BLaER1 (cell line): Measurements from ENCODE around the gene CD79B.

Experiments
- H3K27ac ChIP-seq: shearing (Covaris generic); formaldehyde crosslinking; 2 replicates; pipeline ENCODE4 v1.8.1; 2022
- H3K27me3 ChIP-seq: shearing (Covaris generic); formaldehyde crosslinking; 2 replicates; pipeline ENCODE4 v1.8.1; 2022
- H3K36me3 ChIP-seq: shearing (Covaris generic); formaldehyde crosslinking; 2 replicates; pipeline ENCODE4 v1.8.1; 2022
- H3K4me1 ChIP-seq: shearing (Covaris generic); formaldehyde crosslinking; 2 replicates; pipeline ENCODE4 v1.8.1; 2022
- H3K4me2 ChIP-seq: shearing (Covaris generic); formaldehyde crosslinking; 2 replicates; pipeline ENCODE4 v1.8.1; 2022
- H3K4me3 ChIP-seq: shearing (Covaris generic); formaldehyde crosslinking; 2 replicates; pipeline ENCODE4 v1.8.1; 2022
- H3K9ac ChIP-seq: shearing (Covaris generic); formaldehyde crosslinking; 2 replicates; pipeline ENCODE4 v1.8.1; 2022
- H3K9me3 ChIP-seq: shearing (Covaris generic); formaldehyde crosslinking; 2 replicates; pipeline ENCODE4 v1.8.1; 2022
- H4K20me1 ChIP-seq: shearing (Covaris generic); formaldehyde crosslinking; 2 replicates; pipeline ENCODE4 v1.8.1; 2022
- Cebpa-rat ChIP-seq: shearing (Covaris generic); IDR thresholded peaks from 2 replicates; pipeline ENCODE4 v1.8.1; 2022

CD79B gene

DNA sequence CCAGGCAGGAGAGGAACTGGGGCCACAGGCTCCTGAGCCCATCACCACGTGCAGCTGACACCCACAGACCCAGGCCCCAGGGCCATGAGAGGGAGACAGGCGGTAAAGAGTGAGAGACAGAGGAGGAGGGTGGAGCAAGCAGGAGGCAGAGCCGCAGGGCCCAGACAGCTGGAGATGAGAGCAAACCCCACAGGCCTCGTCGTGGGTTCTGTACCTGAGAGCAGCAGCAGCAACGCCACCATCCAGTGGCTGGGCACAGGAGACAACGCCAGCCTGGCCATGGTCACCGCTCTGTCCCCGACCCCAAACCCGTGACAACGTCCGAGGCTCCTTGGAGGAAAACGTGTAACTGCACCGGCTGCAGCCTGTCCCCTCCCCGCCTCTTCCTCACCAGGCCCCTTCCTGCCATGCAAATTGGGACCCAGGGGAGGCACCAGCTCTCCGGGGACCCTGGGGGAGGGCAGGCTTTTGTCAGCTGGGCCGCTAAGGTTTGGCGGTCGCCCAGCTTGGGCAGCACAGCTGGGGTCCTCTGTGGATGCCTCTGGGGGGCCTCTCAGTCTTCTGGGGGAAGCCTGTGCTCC lies at the start of gene CD79B:
Gene CD79B, minus strand, starts transcription at position 351 of the 581 bp plus-strand sequence. Its CDS starts 70 bp downstream, at position 281.
- Histone ChIP-seq H3K27me3 (no peaks in the 10 kb centered on the region), H3K4me3 (peak within 1 kb of the TSS; percentile 90), H3K9ac (peak within 1 kb of the TSS; percentile 94), H3K4me2 (peak within 1 kb of the TSS; percentile 99), H4K20me1 (peaks cover 39% of the 10 kb centered on the region), H3K4me1 (peaks cover 88% of the 10 kb centered on the region), H3K9me3 (no peaks in the 10 kb centered on the region), H3K27ac (peak within 1 kb of the TSS; percentile 97), H3K36me3 (peaks cover 30% of the 10 kb centered on the region)
- no peak for TF ChIP-seq Cebpa-rat

DNA sequence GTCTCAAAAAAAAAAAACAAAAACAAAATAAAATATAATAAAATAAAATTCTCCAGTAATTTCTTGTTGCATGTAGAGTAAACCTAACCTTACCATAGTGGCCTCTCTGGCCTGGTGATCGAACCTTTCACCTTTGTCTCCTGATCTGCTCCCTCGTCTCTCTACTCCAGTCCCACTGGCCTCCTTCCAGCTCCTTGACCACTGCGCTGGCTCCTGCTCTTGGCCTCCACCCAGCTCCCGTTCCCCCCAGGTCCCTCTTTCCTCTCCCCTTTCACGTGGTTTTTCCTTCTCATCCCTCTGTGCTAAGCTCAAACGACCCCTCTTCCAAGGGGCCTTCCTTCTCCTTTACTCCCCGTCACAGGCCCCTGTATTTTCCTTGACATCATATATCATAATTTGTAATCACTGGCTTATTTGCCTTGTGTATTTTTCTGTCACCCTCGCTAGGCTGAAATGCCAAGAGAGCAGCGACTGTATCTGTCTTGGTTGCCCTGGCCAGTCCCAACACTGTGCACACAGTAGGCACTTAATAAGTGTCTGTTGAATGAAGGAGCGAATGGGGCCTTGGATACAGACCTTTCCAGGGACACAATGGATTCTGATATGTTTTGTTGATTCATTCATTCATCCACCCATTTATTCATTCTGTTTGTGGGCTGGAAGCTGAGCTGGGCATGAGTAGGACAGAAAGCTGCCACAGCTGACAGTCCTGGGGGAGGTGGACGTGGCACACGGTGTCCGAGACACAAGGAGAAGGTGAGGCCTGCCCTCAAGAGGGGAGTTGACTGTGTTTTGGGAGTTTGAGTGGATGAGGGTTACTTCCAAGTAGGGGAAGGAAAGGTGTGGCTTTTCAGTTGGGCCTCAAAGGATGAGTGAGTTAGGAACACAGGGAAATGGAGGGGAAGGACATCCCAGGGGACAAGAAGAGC lies 46.4 kb upstream of the CD79B start:
- Histone ChIP-seq H3K27me3 (no peaks in the 10 kb centered on the region), H3K4me2 (peak overlapping the region; percentile 80), H3K27ac (peak overlapping the region; percentile 82), H3K9ac (peak overlapping the region; percentile 56), H3K4me1 (peaks cover 73% of the 10 kb centered on the region), H3K9me3 (peaks cover 22% of the 10 kb centered on the region), H4K20me1 (no peaks in the 10 kb centered on the region), H3K36me3 (no peaks in the 10 kb centered on the region), H3K4me3 (no peak overlapping the region)
- TF ChIP-seq Cebpa-rat, result no peak

DNA sequence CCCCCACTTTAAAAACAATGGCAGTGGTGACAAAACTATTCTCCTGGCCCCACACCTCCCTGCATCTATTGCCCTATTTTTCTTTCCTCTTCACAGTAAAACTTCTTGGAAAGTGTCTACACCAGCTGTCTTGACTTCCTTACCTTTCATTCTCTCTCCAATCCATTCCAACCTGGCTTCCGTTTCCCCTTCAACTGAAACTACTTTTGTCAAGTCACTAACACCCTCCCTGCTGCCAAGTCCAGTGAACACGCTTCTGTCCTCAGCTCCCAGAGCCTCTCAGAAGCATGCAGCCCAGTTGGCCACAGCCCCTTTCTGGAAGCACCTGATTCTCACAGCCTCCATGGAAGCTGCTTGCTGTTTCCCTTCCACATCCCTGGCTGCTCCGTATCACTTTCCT lies 44.6 kb upstream of the CD79B start:
- no peak for TF ChIP-seq Cebpa-rat

DNA sequence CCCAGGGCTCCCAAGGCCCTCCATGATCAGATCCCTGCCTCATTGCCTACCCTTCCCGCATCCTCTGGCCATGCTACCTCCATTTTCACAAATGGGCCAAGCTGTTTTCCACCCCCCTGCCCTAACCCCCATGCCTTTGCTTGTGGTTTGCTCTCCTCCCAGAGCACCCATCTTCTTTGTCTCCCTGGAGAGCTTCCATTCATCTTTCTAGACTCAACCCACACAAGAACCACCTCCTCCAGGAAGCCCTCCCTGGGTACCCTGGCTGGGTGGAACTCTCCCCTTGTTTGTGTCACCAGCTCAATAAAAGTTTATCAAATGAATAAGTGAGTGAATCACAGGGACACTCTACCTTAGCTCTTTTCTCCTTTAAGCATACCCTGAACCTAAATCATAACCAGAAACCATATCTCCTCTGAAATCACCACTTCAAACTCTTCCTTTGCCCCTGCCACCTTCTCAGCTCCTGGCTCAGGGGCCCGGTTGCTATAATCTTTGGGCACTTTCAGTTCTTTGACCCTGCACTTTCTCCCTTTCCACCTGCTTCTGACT lies 43.5 kb upstream of the CD79B start:
- no peak for TF ChIP-seq Cebpa-rat
- Histone ChIP-seq H3K9me3 (no peaks in the 10 kb centered on the region), H4K20me1 (no peaks in the 10 kb centered on the region), H3K27me3 (no peaks in the 10 kb centered on the region), H3K4me1 (peaks cover 67% of the 10 kb centered on the region), H3K9ac (no peak overlapping the region), H3K36me3 (no peaks in the 10 kb centered on the region), H3K4me2 (peak overlapping the region; percentile 39), H3K4me3 (no peak overlapping the region), H3K27ac (no peak overlapping the region)

More for the DNA sequence above, 44.6 kb upstream of the CD79B start:
- H3K27me3 ChIP-seq, result no peaks in the 10 kb centered on the region
- H3K4me3 ChIP-seq, result no peak overlapping the region
- peaks cover 67% of the 10 kb centered on the region for H3K4me1 ChIP-seq
- H3K9me3 ChIP-seq, result peaks cover 8% of the 10 kb centered on the region
- H3K9ac ChIP-seq, result no peak overlapping the region
- H4K20me1 ChIP-seq, result no peaks in the 10 kb centered on the region
- no peaks in the 10 kb centered on the region for H3K36me3 ChIP-seq
- peak overlapping the region; percentile 39 for H3K4me2 ChIP-seq
- H3K27ac ChIP-seq, result no peak overlapping the region

DNA sequence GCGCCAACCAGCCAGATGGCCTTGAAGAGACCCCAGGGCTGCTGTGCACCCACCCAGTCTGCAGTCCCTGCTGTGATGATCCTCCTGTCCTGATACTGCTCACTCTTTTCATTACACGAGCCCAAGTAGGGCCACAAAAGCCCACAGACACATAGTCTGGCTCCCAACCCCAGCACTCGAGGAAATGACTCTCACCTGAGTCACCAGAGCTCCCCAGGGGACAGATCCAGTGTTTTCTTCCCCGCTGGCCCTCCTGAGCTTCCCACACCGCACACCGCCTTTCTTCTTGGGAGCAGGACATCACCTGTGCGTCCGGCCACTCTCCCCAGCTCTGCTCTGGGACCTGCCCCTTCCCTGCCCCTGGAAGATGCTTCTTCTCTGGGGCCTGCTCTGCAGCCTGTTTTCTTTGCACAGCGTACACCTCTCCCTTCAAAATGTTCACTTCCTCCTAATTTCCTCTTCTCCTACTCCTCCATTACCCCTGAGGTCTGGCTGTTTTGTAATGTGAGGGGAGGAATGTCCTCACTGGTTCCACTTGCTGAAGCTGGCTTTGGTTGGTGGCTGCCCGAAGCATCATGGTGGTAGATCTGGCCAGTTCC lies 42.6 kb upstream of the CD79B start:
- Histone ChIP-seq H3K4me1 (peaks cover 63% of the 10 kb centered on the region), H3K4me3 (no peak overlapping the region), H3K27ac (no peak overlapping the region), H3K27me3 (no peaks in the 10 kb centered on the region), H3K9ac (no peak overlapping the region), H4K20me1 (no peaks in the 10 kb centered on the region), H3K36me3 (no peaks in the 10 kb centered on the region), H3K9me3 (no peaks in the 10 kb centered on the region), H3K4me2 (peak overlapping the region; percentile 39)
- TF ChIP-seq Cebpa-rat, result no peak

DNA sequence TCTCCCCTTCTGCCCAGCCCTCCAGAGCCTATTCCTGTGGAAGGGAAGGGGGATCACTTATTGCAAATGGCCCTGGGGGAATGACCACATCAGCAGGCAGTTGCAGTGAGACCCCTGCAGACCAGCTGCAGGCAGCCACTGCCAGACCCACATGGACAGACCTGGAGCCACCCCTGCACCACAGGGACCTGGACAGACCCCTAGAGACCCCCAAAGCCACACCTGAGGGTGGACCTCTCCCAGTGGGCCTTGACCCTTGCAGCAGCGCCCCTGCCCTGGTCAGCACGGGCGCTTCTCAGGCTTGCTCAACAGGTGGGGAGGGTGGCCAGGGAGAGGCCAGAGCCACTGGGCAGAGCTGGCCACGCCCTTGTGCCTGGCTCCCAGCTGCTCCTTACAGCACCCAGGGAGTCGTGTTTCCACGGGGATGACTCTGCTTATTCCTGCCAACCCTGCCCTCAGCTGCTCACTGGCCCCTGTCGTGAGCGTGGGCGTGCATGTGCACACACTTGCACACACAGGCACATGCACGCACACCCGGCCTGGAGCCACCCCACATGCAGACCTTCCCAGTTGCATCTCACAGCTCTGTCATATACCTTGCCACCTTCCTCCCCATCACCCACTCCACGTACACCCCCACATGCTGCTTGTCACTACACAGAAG lies 41.9 kb upstream of the CD79B start:
- no peaks in the 10 kb centered on the region for H3K9me3 ChIP-seq
- H3K36me3 ChIP-seq, result no peaks in the 10 kb centered on the region
- TF ChIP-seq Cebpa-rat, result no peak
- no peak overlapping the region for H3K4me3 ChIP-seq
- no peaks in the 10 kb centered on the region for H3K27me3 ChIP-seq
- peak overlapping the region; percentile 39 for H3K4me2 ChIP-seq
- no peak overlapping the region for H3K27ac ChIP-seq
- no peaks in the 10 kb centered on the region for H4K20me1 ChIP-seq
- H3K9ac ChIP-seq, result no peak overlapping the region
- peaks cover 57% of the 10 kb centered on the region for H3K4me1 ChIP-seq

DNA sequence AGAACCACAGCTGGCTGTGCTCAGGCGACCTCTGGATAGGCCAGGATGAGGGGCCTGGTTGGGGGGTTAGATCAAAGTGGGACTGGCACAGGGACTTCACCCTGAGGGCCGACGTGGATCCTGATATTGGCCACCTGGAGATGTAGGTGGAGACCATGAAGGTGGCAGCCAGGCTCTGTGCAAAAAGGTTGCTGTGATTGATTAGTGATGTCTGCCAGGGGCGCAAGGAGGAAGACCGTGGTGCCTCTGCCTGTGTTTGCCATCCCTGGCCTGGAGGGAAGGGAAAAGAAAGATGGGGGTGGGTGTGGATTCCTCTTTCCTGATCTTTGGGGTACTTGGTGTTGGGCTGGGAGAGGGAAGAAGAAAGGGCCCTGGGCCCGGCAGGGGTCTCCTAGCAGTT lies 41.1 kb upstream of the CD79B start:
- no peak overlapping the region for H3K4me3 ChIP-seq
- no peak overlapping the region for H3K9ac ChIP-seq
- no peaks in the 10 kb centered on the region for H4K20me1 ChIP-seq
- H3K36me3 ChIP-seq, result no peaks in the 10 kb centered on the region
- H3K4me1 ChIP-seq, result peaks cover 49% of the 10 kb centered on the region
- H3K4me2 ChIP-seq, result no peak overlapping the region
- no peak overlapping the region for H3K27ac ChIP-seq
- no peaks in the 10 kb centered on the region for H3K27me3 ChIP-seq
- H3K9me3 ChIP-seq, result no peaks in the 10 kb centered on the region
- no peak for TF ChIP-seq Cebpa-rat

DNA sequence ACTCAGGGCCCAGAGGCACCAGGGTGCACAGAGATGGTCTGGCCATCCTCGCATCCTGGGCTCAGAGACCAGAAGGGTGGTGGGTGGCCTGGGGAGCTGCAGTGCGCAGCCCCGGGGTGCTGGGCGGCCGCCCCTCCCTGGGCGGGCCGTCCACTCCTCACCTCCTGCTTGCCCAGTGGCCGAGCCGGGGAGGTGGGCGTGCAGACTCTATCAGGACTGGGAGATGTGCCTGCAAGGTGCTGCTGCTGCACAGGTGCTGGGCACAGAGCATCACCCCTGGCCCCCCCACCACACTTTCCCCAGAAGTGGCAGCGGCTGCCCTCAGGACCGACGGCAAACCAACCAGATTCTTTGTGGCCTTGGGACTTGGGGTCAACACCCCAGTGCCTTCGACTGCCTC lies 40.7 kb upstream of the CD79B start, which contains the start of gene SCN4A:
Gene SCN4A, minus strand, starts transcription at position 123 of the 400 bp plus-strand sequence. Its CDS starts 77 bp downstream, at position 46.
- H3K4me2 ChIP-seq, result peak within 1 kb of the TSS; percentile 39; the same call in 1 of the 2 replicates
- no peaks in the 10 kb centered on the region for H3K36me3 ChIP-seq
- peaks cover 44% of the 10 kb centered on the region for H3K4me1 ChIP-seq
- no peak within 1 kb of the TSS for H3K4me3 ChIP-seq
- H3K9me3 ChIP-seq, result no peaks in the 10 kb centered on the region
- no peak within 1 kb of the TSS for H3K9ac ChIP-seq
- no peak for TF ChIP-seq Cebpa-rat
- H3K27ac ChIP-seq, result no peak within 1 kb of the TSS
- H3K27me3 ChIP-seq, result no peaks in the 10 kb centered on the region
- H4K20me1 ChIP-seq, result no peaks in the 10 kb centered on the region

DNA sequence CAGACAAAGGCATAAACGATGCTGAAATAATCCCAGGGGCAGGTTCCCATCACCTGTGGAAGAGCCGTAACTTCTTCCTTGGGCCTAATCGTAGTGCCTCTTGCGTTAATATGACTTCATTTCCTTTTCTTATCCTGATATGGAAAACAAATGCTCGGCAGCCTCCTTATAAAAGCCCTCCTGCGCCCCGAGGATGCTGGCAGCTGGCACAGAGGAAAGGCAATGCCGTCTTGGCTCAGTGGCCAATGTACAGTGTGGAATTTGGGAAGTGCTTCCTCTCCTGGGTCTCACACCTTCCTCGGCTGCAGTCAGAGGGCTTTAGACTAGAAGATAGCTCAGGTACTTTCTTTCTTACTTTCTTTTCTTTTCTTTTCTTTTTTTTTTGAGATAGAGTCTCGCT lies 37.1 kb upstream of the CD79B start:
- Histone ChIP-seq H3K27ac (no peak overlapping the region), H3K9ac (no peak overlapping the region), H3K4me3 (no peak overlapping the region), H3K27me3 (no peaks in the 10 kb centered on the region), H3K36me3 (no peaks in the 10 kb centered on the region), H3K4me2 (no peak overlapping the region), H4K20me1 (no peaks in the 10 kb centered on the region), H3K9me3 (no peaks in the 10 kb centered on the region), H3K4me1 (peaks cover 17% of the 10 kb centered on the region)
- no peak for TF ChIP-seq Cebpa-rat
